Skeletal muscle cell (primary cell): ENCODE measurements around the gene STAT1.

Experiments
- DNase-seq: peaks from one replicate; pipeline ENCODE4 v3.0.0-alpha.2; 2010; ENCODE audit warnings: low read depth
- H3K4me3 ChIP-seq: 2 replicates; pipeline ENCODE4 v1.5.1; 2011; ENCODE audit warnings: low read depth, mild to moderate bottlenecking, control low read depth, low read length, moderate library complexity

The STAT1 gene

GRCh38 chr2:191032588-191033429, 18.8 kb upstream of the STAT1 start:
- H3K4me3 ChIP-seq, result no peak overlapping the region
- no peak for DNase-seq

- DNase-seq, result no peak
- no peak overlapping the region for H3K4me3 ChIP-seq
These were observed 17.3 kb upstream of the STAT1 start for GRCh38 chr2:191031256-191031655.

- H3K4me3 ChIP-seq, result no peak overlapping the region
- DNase-seq, result no peak
These were observed 16.7 kb upstream of the STAT1 start for GRCh38 chr2:191030521-191031154.

- DNase-seq, result no peak
- H3K4me3 ChIP-seq, result no peak overlapping the region
These were observed 15.4 kb upstream of the STAT1 start for GRCh38 chr2:191029280-191029950.

- H3K4me3 ChIP-seq, result no peak overlapping the region
- DNase-seq, result no peak
These were observed 12.4 kb upstream of the STAT1 start for GRCh38 chr2:191026377-191026776.

- DNase-seq, result no peak
- no peak overlapping the region for H3K4me3 ChIP-seq
These were observed 11.2 kb upstream of the STAT1 start for GRCh38 chr2:191025135-191025534.

- no peak overlapping the region for H3K4me3 ChIP-seq
- DNase-seq, result no peak
These were observed 9.3 kb upstream of the STAT1 start for GRCh38 chr2:191023235-191023679.

GRCh38 chr2:191020742-191021381, 6.9 kb upstream of the STAT1 start:
- DNase-seq, result peak; percentile 77
- peak overlapping the region; percentile 68 for H3K4me3 ChIP-seq

- H3K4me3 ChIP-seq, result peak overlapping the region; percentile 68
- DNase-seq, result peak; percentile 89
These were observed 6.3 kb upstream of the STAT1 start for GRCh38 chr2:191020221-191020741.

- H3K4me3 ChIP-seq, result no peak overlapping the region
- DNase-seq, result no peak
These were observed 5.4 kb upstream of the STAT1 start for GRCh38 chr2:191019376-191019775.

GRCh38 chr2:191018643-191019119, 4.7 kb upstream of the STAT1 start:
- no peak overlapping the region for H3K4me3 ChIP-seq
- no peak for DNase-seq

- no peak overlapping the region for H3K4me3 ChIP-seq
- DNase-seq, result no peak
These were observed 4.1 kb upstream of the STAT1 start for GRCh38 chr2:191018048-191018447.

GRCh38 chr2:191015831-191016230, 1.9 kb upstream of the STAT1 start:
- no peak for DNase-seq
- H3K4me3 ChIP-seq, result no peak overlapping the region

GRCh38 chr2:191015239-191015638, 1.3 kb upstream of the STAT1 start:
- no peak for DNase-seq
- no peak overlapping the region for H3K4me3 ChIP-seq

- no peak for DNase-seq
- H3K4me3 ChIP-seq, result peak overlapping the region; percentile 84
These were observed 666 bp upstream of the STAT1 start for GRCh38 chr2:191014653-191015020.

GRCh38 chr2:191013682-191013931, 364 bp downstream of the STAT1 start:
- DNase-seq, result no peak
- H3K4me3 ChIP-seq, result peak overlapping the region; percentile 84

- no peak for DNase-seq
- peak overlapping the region; percentile 84 for H3K4me3 ChIP-seq
These were observed 908 bp downstream of the STAT1 start for GRCh38 chr2:191012845-191013681.

- peak overlapping the region; percentile 84 for H3K4me3 ChIP-seq
- DNase-seq, result no peak
These were observed 1.6 kb downstream of the STAT1 start for GRCh38 chr2:191012346-191012745.
